ENCODE results near the gene PRSS2.
"Not testable (repeated sequence)": the region's sequence is repeated elsewhere in the genome, so short reads cannot be mapped to it uniquely, and the experiment has no call there.

PRSS2 gene

DNA sequence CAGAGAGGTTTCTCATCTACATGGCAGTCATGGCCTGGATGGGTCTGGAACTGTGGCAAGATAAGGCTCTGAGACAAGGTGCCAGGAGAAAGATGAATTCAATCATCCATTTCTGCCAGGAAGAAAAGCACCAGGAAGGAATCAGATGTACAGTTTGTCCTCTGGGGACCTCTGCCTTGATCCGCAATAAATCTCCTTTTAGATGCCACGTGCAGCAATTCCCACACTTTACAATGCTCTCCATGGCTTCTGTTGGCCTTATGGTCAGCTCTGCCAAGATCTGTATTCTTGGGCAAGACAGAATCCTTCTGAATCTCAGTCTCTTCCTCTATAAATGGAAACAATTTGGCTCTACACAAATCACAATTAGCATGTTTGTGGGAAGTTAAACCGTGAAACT, 12.5 kb upstream of the PRSS2 start:
- not testable (repeated sequence) for DNase-seq

DNA sequence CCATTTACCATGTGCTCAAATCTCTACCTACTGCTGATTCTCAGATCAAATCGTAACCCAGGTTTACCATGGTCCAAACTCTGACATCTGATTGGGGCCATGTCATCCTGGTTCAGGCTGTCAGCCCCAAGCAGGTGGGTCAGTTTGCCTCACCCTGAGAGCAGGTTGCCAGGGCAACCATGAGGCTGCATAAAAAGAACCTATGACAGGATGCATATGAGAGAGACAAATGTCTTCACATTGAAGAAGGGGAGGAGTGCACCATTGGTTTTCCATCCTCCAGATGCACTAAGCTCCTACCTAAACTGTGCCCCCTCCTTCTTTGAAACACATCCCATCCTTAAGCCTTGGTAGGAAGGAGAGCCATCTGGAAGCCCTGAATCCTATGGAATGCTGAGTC, 11.3 kb upstream of the PRSS2 start:
- DNase-seq = no peak

- no peak for DNase-seq
Observed at GRCh38 chr7:142760071-142760642, 10.6 kb upstream of the PRSS2 start.

GRCh38 chr7:142761606-142762005, 9.2 kb upstream of the PRSS2 start:
- DNase-seq = not testable (repeated sequence)

DNA sequence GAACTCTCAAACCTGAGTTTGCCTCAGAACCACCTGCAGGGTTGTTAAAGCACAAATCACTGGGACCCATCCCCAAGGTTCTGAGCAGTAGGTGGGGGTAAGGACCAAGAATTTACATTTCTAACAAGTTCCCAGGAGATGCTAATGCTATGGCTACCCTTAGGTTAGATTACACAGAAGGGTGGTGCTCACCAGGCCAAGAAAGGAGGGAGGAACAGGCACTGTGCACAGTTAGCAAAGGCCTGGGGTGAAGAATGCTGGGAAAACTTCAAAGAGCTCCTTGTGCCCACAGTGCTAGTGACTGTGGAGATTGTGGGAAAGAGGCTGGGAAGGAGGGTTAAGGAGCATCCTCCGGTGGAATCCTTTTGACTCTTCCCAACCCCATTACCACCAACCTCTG, 8.7 kb upstream of the PRSS2 start:
- no peak for DNase-seq

DNA sequence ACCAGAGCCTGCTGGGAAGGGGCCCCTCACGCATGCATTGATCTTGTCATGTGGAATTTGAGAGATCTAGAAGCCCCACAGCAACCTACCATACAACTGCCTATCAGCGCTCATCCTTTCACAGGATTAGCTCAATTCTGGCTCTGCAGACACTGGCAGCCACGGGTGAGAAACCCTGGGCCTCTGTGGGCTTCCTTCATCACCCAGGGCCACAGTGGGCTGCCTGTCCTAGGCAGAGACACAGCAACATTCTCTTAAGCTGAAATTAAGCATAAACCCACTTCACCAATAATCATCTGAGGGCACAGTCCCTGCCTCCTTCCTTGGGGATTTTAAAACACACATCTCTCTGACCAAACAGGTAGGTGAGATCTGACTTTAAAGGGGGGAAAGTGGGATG, 3.3 kb upstream of the PRSS2 start:
- DNase-seq = no peak

- DNase-seq = no peak
Observed at GRCh38 chr7:142767861-142768260, 2.9 kb upstream of the PRSS2 start.

DNA sequence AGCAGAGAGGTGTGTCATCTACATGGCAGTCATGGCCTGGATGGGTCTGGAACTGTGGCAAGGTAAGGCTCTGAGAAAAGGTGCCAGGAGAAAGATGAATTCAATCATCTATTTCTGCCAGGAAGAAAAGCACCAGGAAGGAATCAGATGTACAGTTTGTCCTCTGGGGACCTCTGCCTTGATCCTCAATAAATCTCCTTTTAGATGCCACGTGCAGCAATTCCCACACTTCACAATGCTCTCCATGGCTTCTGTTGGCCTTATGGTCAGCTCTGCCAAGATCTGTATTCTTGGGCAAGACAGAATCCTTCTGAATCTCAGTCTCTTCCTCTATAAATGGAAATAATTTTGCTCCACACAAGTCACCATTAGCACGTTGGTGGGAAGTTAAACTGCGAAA, 1.9 kb upstream of the PRSS2 start:
- DNase-seq = not testable (repeated sequence)

DNA sequence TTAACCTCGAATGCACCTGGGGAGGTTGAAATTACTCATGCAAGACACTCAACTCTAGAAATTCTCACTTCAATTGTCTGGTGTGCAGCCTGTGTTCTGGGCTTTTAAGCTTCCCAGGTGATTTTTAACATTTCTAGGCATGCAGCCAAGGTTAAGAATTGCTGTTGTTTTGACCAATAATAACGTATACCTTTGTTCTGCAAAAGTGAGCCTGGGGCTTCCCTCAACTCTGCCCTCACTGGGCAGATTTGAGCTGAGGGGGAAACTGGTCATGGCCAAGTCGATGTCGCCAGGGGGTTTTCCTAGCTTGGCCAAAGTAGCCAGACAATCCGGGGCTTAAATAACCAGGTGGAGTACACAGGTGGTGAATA, 568 bp downstream of the PRSS2 start:
- peak in 1 of 51 donors; percentile 13 for DNase-seq

GRCh38 chr7:142772051-142772450, 1.3 kb downstream of the PRSS2 start:
- no peak for DNase-seq

DNA sequence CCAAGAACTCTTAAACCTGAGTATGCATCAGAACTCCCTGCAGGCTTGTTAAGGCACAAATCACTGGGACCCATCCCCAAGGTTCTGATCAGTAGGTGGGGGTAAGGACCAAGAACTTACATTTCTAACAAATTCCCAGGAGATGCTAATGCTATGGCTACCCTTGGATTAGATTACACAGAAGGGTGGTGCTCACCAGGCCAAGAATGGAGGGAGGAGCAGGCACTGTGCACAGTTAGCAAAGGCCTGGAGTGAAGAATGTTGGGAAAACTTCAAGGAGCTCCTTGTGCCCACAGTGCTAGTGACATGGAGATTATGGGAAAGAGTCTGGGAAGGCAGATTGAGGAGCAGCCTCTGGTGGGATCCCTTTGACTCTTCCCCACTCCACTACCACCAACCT, 1.9 kb downstream of the PRSS2 start:
- DNase-seq = no peak

DNA sequence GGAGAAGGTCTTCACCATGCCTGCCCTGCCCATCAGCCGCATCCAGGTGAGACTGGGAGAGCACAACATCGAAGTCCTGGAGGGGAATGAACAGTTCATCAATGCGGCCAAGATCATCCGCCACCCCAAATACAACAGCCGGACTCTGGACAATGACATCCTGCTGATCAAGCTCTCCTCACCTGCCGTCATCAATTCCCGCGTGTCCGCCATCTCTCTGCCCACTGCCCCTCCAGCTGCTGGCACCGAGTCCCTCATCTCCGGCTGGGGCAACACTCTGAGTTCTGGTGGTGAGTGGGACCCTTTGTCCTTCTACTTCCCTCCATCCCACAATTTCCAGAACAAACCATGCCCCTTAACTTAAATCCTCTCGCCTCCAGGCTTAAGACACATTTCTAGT, 2.5 kb downstream of the PRSS2 start:
- DNase-seq = no peak

- no peak for DNase-seq
Observed at GRCh38 chr7:142773937-142774744, 3.4 kb downstream of the PRSS2 start.

GRCh38 chr7:142774826-142775225, 4.1 kb downstream of the PRSS2 start:
- no peak for DNase-seq

DNA sequence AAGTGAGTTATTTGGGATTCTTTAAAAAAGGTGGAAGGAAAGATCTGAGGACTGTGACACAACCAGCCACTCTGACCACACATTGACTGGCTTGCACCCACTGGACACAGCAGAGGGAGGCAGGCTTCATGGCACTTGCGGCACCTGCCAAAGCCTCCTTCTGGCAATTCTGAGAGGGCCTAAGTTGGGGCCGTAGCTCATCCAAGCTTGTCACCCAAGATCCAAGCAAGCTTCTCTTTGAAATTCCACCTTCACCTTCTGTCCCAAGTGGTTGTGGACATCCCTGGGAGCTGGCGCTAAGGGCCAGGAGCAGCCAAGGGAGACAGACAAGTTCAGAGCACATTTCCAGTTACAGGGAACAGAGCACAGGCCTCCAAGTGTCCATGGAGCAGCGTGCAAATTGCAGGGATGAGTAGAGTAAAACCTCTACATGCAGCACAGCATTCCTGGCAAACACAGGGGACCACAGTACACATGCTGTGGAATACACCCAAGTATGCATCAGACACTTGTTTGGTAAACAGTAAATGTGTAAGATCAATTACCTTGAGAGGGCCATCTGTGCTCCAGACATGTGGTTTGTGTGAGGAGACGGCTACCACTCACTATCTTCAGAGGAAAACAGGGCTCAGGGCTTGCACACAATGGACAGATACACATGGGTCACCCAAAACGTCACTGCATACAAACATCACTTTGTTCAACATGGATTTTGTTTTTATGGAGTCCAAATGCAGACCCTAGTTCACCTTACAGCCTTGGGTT, 4.8 kb downstream of the PRSS2 start:
- DNase-seq = not testable (repeated sequence)

- no peak for DNase-seq
Observed at GRCh38 chr7:142776206-142776844, 5.6 kb downstream of the PRSS2 start.

DNA sequence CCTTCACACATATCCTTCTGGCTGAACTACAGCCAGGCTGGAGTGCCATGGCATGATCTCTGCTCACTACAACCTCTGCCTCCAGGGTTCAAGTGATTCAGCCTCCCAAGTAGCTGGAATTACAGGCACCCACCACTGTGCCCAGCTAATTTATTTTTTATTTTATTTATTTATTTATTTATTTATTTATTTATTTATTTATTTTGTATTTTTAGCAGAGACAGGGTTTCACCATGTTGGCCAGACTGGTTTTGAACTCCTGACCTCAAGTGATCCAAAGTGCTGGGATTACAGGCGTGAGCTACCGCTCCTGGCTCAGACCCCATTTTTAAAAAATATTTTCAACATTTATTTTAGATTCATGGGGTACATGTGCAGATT, 6.1 kb downstream of the PRSS2 start:
- DNase-seq = not testable (repeated sequence)

GRCh38 chr7:142777318-142777717, 6.5 kb downstream of the PRSS2 start:
- no peak for DNase-seq

DNA sequence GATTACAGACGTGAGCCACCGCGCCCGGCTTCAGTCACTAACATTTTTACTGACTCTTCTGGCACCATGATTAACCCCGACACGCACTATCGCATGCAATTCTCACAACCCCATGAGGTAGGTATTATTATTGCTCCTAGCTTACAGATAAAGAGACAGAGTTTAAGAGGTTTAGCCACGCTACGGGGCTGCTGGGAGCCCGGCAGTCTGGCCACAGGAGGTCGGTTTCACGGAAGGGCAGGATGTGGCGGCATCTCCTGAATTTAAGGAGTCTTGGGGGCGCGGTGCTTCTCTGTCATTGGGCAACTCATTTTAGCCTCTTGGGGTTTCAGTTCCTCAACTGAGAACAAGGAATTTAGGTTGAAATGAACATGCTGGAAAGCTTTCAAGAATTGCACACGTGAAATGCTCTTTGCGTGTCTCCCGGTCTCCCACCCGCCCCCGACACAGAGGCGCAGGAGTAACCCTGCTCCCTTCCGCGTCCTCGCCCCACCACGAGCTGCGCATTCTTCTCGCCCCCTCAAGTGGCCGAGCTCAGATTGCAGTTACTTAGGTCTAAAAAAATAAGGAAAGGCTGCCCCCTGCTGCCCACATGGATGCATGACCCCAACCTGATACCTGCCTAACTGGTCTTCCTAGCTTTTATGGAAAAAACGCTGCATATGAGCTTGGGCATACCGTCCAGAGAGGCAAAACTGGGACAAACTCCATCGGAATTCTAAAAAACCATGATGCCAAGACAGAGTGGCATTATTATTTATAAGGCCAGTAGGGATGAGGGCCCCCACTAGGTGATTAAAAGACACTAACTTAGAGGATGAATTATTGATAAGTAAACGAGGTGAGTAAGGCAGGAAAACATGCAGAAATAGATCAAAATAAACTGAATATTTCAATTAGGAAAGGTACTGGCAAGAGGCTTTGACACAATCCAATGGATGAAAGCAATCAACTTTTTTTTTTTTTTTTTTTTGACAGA, 12.4 kb downstream of the PRSS2 start:
- DNase-seq = peak in 49 of 51 donors; percentile 21 to 84 (median 61)

GRCh38 chr7:142784096-142784495, 13.3 kb downstream of the PRSS2 start:
- DNase-seq = no peak

DNA sequence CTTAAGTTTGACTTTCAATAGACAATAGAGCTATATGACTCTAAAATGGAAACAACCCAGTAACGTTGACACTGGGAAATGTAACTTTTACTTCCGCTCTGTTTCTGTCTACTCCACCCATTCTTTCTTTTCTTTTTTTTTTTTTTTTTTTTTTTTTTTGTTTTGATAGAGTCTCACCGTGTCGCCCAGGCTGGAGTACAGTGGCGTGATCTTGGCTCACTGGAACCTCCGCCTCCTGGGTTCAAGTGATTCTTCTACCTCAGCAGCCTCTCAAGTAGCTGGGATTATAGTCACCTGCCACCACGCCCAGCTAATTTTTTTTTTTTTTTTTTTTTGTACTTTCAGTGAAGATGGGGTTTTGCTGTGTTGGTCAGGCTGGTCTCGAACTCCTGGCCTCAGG, 13.9 kb downstream of the PRSS2 start:
- no peak for DNase-seq
